ENCODE measurements around the gene ACAD10.

Gene ACAD10

DNA sequence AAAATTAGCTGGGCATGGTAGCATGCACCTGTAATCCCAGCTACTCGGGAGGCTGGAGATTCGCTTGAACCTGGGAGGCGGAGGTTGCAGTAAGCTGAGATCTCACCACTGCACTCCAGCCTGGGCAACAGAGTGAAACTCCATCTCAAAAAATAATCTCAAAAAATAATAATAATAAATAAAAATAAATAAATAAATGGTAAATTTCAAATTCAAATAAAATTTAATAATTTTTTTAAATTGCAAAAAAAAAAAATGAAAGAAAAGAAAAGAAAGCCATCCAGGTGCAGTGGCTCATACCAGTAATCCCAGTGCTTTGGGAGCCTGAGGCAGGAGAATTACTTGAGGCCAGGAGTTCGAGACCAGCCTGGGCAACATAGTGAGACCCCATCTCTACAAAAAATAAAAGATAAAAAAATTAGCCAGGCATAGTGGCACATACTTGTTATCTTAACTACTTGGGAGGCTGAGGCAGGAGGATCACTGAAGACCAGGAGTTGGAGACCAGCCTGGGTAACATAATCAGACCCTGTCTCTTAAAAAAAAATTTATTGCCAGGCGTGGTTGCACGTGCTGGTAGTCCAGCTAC lies 117.3 kb downstream of the ACAD10 start:
- TF ChIP-seq, protein P1, sequence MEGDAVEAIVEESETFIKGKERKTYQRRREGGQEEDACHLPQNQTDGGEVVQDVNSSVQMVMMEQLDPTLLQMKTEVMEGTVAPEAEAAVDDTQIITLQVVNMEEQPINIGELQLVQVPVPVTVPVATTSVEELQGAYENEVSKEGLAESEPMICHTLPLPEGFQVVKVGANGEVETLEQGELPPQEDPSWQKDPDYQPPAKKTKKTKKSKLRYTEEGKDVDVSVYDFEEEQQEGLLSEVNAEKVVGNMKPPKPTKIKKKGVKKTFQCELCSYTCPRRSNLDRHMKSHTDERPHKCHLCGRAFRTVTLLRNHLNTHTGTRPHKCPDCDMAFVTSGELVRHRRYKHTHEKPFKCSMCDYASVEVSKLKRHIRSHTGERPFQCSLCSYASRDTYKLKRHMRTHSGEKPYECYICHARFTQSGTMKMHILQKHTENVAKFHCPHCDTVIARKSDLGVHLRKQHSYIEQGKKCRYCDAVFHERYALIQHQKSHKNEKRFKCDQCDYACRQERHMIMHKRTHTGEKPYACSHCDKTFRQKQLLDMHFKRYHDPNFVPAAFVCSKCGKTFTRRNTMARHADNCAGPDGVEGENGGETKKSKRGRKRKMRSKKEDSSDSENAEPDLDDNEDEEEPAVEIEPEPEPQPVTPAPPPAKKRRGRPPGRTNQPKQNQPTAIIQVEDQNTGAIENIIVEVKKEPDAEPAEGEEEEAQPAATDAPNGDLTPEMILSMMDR (IDR thresholded peaks at IDR 0.05; ENCODE audit: low read depth, low read length) = no peak
- no peak overlapping the region for H3K4me3 ChIP-seq (ENCODE audit: low read depth, low read length)
- in situ Hi-C loops (cut with HindIII; ENCODE audit: low sequenced_read_pairs) = no loop called here
- DNase-seq (ENCODE audit: low read depth, low spot score) = no peak

GRCh38 chr12:111803851-111804250 lies 118.0 kb downstream of the ACAD10 start:
- TF ChIP-seq, protein P1 (IDR thresholded peaks at IDR 0.05; ENCODE audit: low read depth, low read length) = no peak
- in situ Hi-C loops (cut with HindIII; ENCODE audit: low sequenced_read_pairs) = no loop called here

DNA sequence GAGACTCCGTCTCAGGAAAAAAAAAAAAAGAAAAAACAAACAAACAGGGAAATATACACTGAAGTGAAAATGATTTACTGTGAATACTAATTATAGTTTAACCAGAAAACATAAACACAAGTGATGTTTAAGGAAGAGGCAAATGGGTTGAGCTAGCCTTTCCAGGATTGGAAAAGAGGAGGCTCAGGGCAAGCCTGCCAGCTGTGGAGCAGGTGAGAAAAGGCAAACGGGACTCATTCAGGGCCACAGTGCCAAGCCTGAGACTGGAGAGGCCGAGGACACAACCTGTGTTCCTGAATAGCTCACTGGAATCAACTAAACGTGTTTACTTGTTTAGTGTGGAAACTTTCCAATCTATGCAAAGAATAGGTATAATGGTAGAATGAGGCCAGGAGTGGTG lies 120.5 kb downstream of the ACAD10 start:
- TF ChIP-seq, protein P1 (IDR thresholded peaks at IDR 0.05; ENCODE audit: low read depth, low read length) = no peak
- in situ Hi-C loops (cut with HindIII; ENCODE audit: low sequenced_read_pairs) = no loop called here
- no peak overlapping the region for H3K4me3 ChIP-seq (ENCODE audit: low read depth, low read length)
- DNase-seq (ENCODE audit: low read depth, low spot score) = no peak

More at GRCh38 chr12:111803851-111804250, 118.0 kb downstream of the ACAD10 start:
- H3K4me3 ChIP-seq (ENCODE audit: low read depth, low read length) = no peak overlapping the region
- no peak for DNase-seq (ENCODE audit: low read depth, low spot score)

Data from astrocyte of the spinal cord (primary cell).